Glutamatergic neuron (in vitro differentiated cells): Measurements from ENCODE around the gene PAFAH1B1. TPM values are rescaled to one million over a fixed set of nuclear protein-coding genes. Genes with fewer than 3 reads are reported as not detected.
"Not testable (repeated sequence)": the region's sequence is repeated elsewhere in the genome, so short reads cannot be mapped to it uniquely, and the experiment has no call there.

ENCODE experiments used
- DNase-seq: peaks from one replicate; pipeline ENCODE4 v3.0.0; 2022
- H3K27ac Mint-ChIP-seq: one replicate; pipeline ENCODE4 v1.8.0; 2020; ENCODE audit warnings: mild to moderate bottlenecking, mixed read lengths, inconsistent platforms; ENCODE audit not compliant: unreplicated experiment
- H3K27me3 Mint-ChIP-seq: one replicate; pipeline ENCODE4 v1.8.0; 2020; ENCODE audit warnings: mild to moderate bottlenecking, moderate library complexity, mixed read lengths, inconsistent platforms; ENCODE audit not compliant: unreplicated experiment
- H3K36me3 Mint-ChIP-seq: one replicate; pipeline ENCODE4 v1.8.0; 2020; ENCODE audit warnings: mild to moderate bottlenecking, mixed read lengths, inconsistent platforms; ENCODE audit not compliant: unreplicated experiment
- H3K4me1 Mint-ChIP-seq: one replicate; pipeline ENCODE4 v1.8.0; 2020; ENCODE audit warnings: mild to moderate bottlenecking, low read depth, mixed read lengths, inconsistent platforms; ENCODE audit not compliant: unreplicated experiment
- H3K4me3 Mint-ChIP-seq: one replicate; pipeline ENCODE4 v1.8.0; 2020; ENCODE audit warnings: mild to moderate bottlenecking, mixed read lengths, inconsistent platforms; ENCODE audit not compliant: unreplicated experiment
- H3K9me3 Mint-ChIP-seq: one replicate; pipeline ENCODE4 v1.8.0; 2020; ENCODE audit warnings: mild to moderate bottlenecking, moderate library complexity, mixed read lengths, inconsistent platforms; ENCODE audit not compliant: unreplicated experiment
- total RNA-seq: library from RNA; stranded (reverse); fragmentation: NEBNext Ultra II Directional; extraction: Animal tissue kit (Norgen Biotek cat#: 25700); gene quantifications from one replicate; pipeline ENCODE4 v1.2.1, GENCODE V29; 2021; ENCODE audit not compliant: unreplicated experiment
- TF ChIP-seq, protein P1 (sequence below): fragments of 200-600 bp; sonication (generic); IDR thresholded peaks from one replicate; pipeline ENCODE4 v1.5.0; 2021; ENCODE audit not compliant: partially characterized antibody, unreplicated experiment

PAFAH1B1 gene
- total RNA-seq, 1 donor from 2014 or later = 296 TPM

- H3K27me3 Mint-ChIP-seq = peaks cover 2% of the 10 kb centered on the region
- H3K4me3 Mint-ChIP-seq = no peak overlapping the region
- no peak for DNase-seq
- peaks cover 2% of the 10 kb centered on the region for H3K9me3 Mint-ChIP-seq
- H3K36me3 Mint-ChIP-seq = no peaks in the 10 kb centered on the region
- no peak overlapping the region for H3K27ac Mint-ChIP-seq
- TF ChIP-seq, protein P1, sequence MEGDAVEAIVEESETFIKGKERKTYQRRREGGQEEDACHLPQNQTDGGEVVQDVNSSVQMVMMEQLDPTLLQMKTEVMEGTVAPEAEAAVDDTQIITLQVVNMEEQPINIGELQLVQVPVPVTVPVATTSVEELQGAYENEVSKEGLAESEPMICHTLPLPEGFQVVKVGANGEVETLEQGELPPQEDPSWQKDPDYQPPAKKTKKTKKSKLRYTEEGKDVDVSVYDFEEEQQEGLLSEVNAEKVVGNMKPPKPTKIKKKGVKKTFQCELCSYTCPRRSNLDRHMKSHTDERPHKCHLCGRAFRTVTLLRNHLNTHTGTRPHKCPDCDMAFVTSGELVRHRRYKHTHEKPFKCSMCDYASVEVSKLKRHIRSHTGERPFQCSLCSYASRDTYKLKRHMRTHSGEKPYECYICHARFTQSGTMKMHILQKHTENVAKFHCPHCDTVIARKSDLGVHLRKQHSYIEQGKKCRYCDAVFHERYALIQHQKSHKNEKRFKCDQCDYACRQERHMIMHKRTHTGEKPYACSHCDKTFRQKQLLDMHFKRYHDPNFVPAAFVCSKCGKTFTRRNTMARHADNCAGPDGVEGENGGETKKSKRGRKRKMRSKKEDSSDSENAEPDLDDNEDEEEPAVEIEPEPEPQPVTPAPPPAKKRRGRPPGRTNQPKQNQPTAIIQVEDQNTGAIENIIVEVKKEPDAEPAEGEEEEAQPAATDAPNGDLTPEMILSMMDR = no peak
- H3K4me1 Mint-ChIP-seq = peaks cover 14% of the 10 kb centered on the region
Observed at GRCh38 chr17:2613089-2613808, 19.8 kb downstream of the PAFAH1B1 start.

- no peak overlapping the region for H3K27ac Mint-ChIP-seq
- DNase-seq = no peak
- TF ChIP-seq, protein P1 = no peak
Observed at GRCh38 chr17:2615882-2616281, 22.4 kb downstream of the PAFAH1B1 start.

GRCh38 chr17:2621241-2621640 is 27.8 kb downstream of the PAFAH1B1 start:
- Mint-ChIP-seq H3K9me3 (peaks cover 2% of the 10 kb centered on the region), H3K27ac (no peak overlapping the region), H3K27me3 (peaks cover 2% of the 10 kb centered on the region), H3K4me1 (peaks cover 10% of the 10 kb centered on the region), H3K36me3 (peaks cover 12% of the 10 kb centered on the region), H3K4me3 (no peak overlapping the region)
- TF ChIP-seq, protein P1 = no peak
- no peak for DNase-seq

More at GRCh38 chr17:2615882-2616281, 22.4 kb downstream of the PAFAH1B1 start:
- peaks cover 5% of the 10 kb centered on the region for H3K4me1 Mint-ChIP-seq
- peaks cover 2% of the 10 kb centered on the region for H3K27me3 Mint-ChIP-seq
- no peaks in the 10 kb centered on the region for H3K36me3 Mint-ChIP-seq
- H3K9me3 Mint-ChIP-seq = no peaks in the 10 kb centered on the region
- H3K4me3 Mint-ChIP-seq = no peak overlapping the region

DNA sequence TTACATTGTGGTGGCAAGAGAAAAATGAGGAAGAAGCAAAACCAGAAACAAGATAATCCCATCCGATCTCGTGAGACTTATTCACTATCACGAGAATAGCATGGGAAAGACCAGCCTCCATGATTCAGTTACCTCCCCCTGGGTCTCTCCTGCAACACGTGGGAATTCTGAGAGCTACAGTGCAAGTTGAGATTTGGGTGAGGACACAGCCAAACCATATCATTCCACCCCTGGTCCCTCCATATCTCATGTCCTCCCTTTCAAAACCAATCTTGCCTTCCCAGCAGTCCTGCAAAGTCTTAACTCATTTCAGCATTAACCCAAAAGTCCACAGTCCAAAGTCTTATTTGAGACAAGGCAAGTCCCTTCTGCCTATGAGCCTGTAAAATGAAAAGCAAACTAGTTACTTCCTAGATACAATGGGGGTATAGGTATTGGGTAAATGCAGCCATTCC is 28.5 kb downstream of the PAFAH1B1 start:
- not testable (repeated sequence) for H3K27me3 Mint-ChIP-seq

GRCh38 chr17:2622721-2623301 is 29.4 kb downstream of the PAFAH1B1 start:
- H3K27me3 Mint-ChIP-seq, H3K4me1 Mint-ChIP-seq, H3K4me3 Mint-ChIP-seq, H3K9me3 Mint-ChIP-seq, H3K27ac Mint-ChIP-seq, DNase-seq: not testable (repeated sequence)
- peaks cover 23% of the 10 kb centered on the region for H3K36me3 Mint-ChIP-seq

More for the DNA sequence above, 28.5 kb downstream of the PAFAH1B1 start:
- Mint-ChIP-seq H3K27ac (peak overlapping the region; percentile 44), H3K36me3 (peaks cover 16% of the 10 kb centered on the region)
- not testable (repeated sequence) for DNase-seq, H3K4me1 Mint-ChIP-seq, H3K4me3 Mint-ChIP-seq, H3K9me3 Mint-ChIP-seq

GRCh38 chr17:2624292-2624731 is 30.9 kb downstream of the PAFAH1B1 start:
- peaks cover 9% of the 10 kb centered on the region for H3K4me1 Mint-ChIP-seq
- TF ChIP-seq, protein P1 = no peak
- peaks cover 5% of the 10 kb centered on the region for H3K9me3 Mint-ChIP-seq
- peaks cover 7% of the 10 kb centered on the region for H3K27me3 Mint-ChIP-seq
- H3K36me3 Mint-ChIP-seq = peaks cover 23% of the 10 kb centered on the region
- DNase-seq = no peak
- H3K4me3 Mint-ChIP-seq = no peak overlapping the region
- no peak overlapping the region for H3K27ac Mint-ChIP-seq

- peaks cover 27% of the 10 kb centered on the region for H3K4me1 Mint-ChIP-seq
- not testable (repeated sequence) for DNase-seq, H3K27ac Mint-ChIP-seq, H3K4me3 Mint-ChIP-seq, H3K9me3 Mint-ChIP-seq
- peaks cover 12% of the 10 kb centered on the region for H3K27me3 Mint-ChIP-seq
- peaks cover 21% of the 10 kb centered on the region for H3K36me3 Mint-ChIP-seq
Observed at GRCh38 chr17:2626626-2627219, 33.3 kb downstream of the PAFAH1B1 start.

DNA sequence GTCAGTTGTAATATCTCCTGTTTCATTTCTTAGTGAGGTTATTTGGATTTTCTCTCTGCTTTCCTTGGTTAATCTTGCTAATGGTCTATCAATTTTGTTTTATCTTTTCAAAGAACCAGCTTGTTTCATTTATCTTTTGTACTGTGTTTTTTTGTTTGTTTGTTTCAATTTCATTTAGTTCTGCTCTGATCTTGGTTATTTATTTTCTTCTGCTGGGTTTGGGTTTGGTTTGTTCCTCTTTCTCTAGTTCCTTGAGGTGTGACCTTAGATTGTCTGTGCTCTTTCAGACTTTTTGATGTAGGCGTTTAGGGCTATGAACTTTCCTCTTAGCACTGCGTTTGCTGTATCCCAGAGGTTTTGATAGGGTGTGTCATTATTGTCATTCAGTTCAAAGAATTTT is 35.5 kb downstream of the PAFAH1B1 start:
- H3K4me3 Mint-ChIP-seq, H3K9me3 Mint-ChIP-seq, H3K27ac Mint-ChIP-seq, DNase-seq: not testable (repeated sequence)
- H3K4me1 Mint-ChIP-seq = peaks cover 34% of the 10 kb centered on the region
- H3K27me3 Mint-ChIP-seq = peaks cover 14% of the 10 kb centered on the region
- peaks cover 15% of the 10 kb centered on the region for H3K36me3 Mint-ChIP-seq
